ENCODE data around the gene RHBDL1.

DNA sequence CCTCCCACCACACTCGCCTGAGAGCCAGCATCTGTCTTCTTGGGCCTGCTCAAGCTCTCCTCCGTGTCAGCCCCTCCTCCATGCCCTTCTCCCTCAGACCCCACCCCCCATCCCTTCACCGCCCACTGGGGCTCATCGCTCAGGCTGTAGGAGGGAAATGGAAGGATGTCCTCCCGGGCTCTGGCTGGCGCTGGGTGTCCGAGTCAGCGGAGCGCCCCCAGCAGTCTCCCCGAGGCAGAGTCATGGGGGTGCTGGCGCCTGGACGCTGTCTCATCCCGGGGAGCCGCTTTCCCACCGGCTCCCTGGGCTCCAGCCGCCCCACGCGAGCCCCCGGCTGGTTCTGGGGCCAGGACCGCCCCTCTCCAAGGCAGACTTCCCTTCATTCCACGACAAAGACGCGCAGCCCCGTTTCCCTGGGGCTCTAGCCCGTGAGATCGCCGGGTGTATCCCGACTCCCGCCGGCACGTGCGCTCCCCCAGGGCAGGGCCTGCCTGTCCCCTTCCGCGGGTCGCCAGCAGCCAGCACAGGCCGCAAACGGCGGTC, 45.0 kb downstream of the RHBDL1 start:
- TF ChIP-seq, protein P1, sequence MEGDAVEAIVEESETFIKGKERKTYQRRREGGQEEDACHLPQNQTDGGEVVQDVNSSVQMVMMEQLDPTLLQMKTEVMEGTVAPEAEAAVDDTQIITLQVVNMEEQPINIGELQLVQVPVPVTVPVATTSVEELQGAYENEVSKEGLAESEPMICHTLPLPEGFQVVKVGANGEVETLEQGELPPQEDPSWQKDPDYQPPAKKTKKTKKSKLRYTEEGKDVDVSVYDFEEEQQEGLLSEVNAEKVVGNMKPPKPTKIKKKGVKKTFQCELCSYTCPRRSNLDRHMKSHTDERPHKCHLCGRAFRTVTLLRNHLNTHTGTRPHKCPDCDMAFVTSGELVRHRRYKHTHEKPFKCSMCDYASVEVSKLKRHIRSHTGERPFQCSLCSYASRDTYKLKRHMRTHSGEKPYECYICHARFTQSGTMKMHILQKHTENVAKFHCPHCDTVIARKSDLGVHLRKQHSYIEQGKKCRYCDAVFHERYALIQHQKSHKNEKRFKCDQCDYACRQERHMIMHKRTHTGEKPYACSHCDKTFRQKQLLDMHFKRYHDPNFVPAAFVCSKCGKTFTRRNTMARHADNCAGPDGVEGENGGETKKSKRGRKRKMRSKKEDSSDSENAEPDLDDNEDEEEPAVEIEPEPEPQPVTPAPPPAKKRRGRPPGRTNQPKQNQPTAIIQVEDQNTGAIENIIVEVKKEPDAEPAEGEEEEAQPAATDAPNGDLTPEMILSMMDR (conservative IDR thresholded peaks at IDR 0.05; ENCODE audit: low read depth, low read length) = no peak
- no peak for TF ChIP-seq EZH2phosphoT487 (IDR thresholded peaks at IDR 0.05; ENCODE audit: borderline replicate concordance, low read length)

Measured in PC-3 (cell line).